Central memory CD4-positive, alpha-beta T cell (primary cell): Measurements from ENCODE around the gene UGT2A3.
"Not testable (repeated sequence)": the region's sequence is repeated elsewhere in the genome, so short reads cannot be mapped to it uniquely, and the experiment has no call there.

Source experiments
- DNase-seq: peaks from one replicate; pipeline ENCODE4 v3.0.0; 2022
- total RNA-seq, 3 experiments: gene quantifications; one replicate each; lab custom pipeline; 2026; lab: John Stamatoyannopoulos, UW

UGT2A3 gene
- total RNA-seq = 0 reads per million in 3 experiments

- no peak for DNase-seq
Observed at GRCh38 chr4:68951078-68951805, at the start of gene UGT2A3. TSS of gene UGT2A3 (minus strand) at chr4:68951804. CDS start at chr4:68951760, 44 bp downstream.

- DNase-seq = no peak
Observed at GRCh38 chr4:68997040-68997439, 45.4 kb upstream of the UGT2A3 start.

GRCh38 chr4:68995292-68995691, 43.7 kb upstream of the UGT2A3 start:
- no peak for DNase-seq

DNA sequence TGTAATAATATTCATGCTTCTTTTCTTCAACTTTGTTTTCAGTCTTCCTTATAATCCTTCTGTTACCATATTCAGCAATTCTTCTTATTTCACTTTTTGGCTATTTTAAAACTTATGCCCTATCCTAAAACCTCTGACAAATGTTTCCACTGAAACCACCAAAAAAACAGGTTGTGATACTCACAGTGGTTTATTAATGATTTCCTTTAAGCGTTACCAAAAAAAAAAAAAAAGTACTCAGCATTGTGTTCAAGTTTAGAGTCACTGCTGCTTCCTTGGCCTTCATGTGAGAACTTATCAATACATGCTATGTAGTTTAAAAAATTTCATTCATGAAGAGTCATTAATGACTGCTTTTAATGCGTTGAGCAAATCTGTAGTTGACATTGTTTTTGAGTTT, 35.4 kb upstream of the UGT2A3 start:
- no peak for DNase-seq

GRCh38 chr4:68985442-68985841, 33.8 kb upstream of the UGT2A3 start:
- no peak for DNase-seq

GRCh38 chr4:68984947-68985346, 33.3 kb upstream of the UGT2A3 start:
- DNase-seq = no peak

- no peak for DNase-seq
Observed at GRCh38 chr4:68963374-68963773, 11.8 kb upstream of the UGT2A3 start.

- DNase-seq = no peak
Observed at GRCh38 chr4:68962868-68963267, 11.3 kb upstream of the UGT2A3 start.

DNA sequence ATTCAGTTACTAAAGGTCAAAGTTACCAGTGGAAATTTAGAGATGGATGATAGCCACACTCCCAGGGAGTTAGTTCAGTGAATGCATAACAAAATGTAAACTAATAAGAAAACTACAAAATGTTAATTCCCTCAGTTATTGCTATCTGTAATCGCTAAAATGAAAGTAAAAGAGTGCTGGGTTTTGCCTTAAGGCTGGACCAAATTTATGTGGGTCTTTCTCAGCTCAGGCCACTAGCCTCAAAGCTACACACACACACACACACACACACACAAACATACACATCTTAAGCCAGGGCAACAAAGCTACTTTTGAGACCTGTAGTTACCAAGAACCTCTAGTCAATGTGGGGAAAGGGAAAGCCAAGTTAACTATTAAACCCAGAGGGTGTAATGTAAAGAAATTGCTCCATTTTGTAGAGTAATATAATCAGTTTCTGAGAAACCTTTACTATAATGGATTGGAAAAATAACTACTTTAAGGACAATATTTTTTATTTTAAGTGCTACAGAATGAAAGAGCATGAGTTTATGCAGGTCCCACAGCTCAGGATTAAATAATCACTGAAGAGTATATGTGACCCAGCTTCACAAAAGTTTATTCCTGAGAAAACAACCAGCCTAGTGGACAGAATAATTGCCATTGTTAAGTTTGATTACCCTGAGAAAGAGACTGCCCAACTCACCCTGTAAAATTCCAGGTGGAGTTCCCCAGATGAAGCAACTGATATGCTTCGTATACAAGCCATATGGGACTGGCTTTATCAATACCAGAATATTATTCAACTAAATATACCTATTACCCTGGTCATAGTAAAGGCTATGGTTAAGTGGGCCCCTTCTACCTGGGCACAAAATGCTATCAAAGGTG, 8.9 kb upstream of the UGT2A3 start:
- DNase-seq = no peak

GRCh38 chr4:68959085-68959484, 7.5 kb upstream of the UGT2A3 start:
- not testable (repeated sequence) for DNase-seq

DNA sequence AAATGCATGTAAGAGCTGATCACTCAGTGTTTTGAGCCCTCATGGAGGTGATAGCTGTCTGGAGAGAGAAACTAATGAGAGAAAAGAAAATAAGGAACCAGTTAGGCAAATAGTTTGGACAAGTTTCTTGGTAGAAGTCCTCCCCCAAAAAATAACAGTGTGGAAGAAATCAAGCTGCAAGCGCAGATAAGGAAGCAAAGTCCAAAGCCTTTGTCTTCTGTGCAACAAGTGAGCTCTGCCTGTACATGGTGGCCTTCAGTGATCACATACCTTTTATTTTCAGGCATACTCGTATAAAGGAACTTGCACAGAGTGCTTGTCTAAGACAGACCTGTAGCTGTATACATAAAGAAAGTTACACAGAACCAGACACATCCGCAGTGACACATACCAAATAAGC, 2.5 kb upstream of the UGT2A3 start:
- DNase-seq = no peak

GRCh38 chr4:68953056-68953596, 1.5 kb upstream of the UGT2A3 start:
- no peak for DNase-seq

DNA sequence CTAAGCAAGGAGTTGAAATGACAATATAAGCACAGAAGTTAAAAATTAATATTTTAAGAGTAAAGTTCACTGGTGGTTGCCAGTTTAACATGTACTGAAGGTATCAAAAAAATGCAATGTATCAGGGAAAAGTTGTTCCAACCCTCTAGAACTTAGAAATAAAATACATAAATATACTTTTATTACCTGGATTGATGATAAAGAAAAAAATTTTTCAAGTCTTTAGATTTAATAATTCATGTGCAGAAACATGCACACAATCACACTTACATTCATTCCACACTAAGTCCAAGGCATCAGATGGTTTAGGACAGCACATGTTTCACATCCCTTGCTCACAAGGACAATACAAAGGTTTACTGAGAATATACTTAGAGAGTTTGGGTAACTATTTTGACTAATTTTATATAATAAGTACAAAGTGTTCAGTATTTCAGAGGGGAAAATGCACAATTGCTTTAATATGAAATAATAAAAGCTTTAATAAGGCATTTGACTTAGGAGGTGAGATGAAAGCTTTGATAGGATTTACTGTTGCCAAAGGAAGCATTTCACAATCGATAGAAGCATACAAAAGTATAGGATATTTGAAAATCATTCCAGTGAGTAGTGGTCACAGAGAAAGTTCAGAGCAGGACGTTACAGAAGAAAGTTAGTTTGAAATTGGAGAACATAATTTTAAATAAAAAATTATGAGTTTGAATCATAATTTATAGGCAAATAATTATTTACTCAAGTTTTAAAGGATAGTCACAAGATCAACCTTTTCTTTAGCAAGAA, 392 bp upstream of the UGT2A3 start:
- DNase-seq = no peak

GRCh38 chr4:68950033-68950432, 1.6 kb downstream of the UGT2A3 start:
- no peak for DNase-seq

DNA sequence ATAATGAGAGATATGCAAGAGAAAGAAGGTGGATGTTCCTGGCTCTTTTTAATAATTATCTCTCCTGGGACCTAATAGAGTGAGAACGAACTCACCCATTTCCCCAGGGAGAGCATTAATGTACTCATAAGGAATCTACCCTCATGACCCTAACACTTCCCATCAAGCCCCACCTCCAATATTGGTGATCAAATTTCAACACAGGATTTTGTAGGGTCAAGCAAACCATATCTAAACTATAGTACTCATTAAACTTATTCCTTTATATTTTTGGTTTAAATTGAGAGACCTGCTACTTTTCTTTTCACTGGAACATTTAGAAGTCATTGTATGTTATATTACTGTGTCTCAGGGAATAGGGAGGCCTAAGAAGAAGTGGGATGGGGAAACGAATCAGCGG, 2.6 kb downstream of the UGT2A3 start:
- no peak for DNase-seq

- DNase-seq = no peak
Observed at GRCh38 chr4:68948044-68948743, 3.4 kb downstream of the UGT2A3 start.

DNA sequence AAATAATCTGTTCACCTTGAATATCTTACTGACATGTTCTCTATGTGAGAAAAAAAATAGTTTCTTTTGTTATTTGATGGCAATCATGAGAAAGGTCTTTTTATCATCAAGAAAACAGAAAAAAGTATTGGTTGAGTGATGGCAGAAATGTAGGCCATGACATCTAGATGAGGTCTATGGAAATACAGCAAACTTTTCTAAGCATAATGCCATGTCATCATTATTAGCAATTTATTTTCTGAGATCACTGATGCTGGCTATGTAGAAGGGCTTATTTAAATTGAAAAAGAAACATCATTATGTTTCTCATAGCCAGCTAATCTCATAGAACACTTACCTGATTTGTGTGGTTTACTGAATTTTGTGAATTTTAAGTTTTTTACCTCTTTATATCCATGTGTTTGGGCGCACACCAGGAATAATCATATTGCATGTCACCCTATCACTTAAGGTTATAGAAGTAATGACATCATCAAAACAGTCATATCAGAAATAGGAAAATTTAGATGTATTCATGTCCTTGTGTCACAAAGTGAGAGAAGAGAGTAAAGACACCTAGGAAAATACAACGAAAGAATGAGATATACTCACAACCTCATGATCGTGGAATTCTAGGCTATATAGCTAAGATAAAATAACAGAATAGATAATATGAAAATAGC, 22.4 kb downstream of the UGT2A3 start:
- DNase-seq = no peak

DNA sequence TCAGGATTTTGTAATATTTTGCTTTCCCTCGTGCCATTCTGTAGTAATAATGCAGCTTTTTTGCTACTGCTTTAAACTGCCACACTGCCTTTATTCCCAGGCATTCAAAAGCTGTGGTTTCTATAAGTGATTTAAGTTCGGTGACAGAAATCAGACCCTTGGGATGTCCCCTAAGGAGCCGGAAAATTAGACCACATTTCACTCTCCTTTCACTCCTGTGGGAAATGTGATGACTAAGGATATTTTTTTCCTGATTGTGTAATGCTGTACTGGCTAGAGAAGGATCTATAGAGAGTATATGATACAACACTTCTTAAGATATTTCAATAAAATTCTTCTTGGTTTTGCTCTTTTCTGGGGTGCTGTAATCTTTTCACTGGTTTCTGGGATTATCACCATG, 24.4 kb downstream of the UGT2A3 start:
- no peak for DNase-seq

GRCh38 chr4:68922202-68922601, 29.4 kb downstream of the UGT2A3 start:
- not testable (repeated sequence) for DNase-seq

DNA sequence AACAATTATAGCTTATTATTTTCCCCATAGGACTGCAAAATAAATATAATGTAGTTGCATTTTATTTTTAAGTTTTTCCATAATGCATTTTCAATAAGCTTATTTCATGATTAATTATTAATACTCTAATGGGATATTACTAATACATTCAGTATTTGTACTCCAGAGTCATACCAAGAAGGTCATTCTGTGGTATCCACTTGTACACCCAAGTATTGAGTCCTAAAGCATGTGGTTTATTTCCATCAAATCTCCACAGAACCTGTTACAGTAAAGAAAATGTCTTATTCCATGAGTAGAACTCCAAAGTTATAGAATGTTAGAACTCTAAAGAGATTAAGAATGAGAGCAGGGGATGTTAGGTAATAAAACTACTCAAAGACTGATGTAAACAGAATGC, 30.6 kb downstream of the UGT2A3 start:
- DNase-seq = no peak

DNA sequence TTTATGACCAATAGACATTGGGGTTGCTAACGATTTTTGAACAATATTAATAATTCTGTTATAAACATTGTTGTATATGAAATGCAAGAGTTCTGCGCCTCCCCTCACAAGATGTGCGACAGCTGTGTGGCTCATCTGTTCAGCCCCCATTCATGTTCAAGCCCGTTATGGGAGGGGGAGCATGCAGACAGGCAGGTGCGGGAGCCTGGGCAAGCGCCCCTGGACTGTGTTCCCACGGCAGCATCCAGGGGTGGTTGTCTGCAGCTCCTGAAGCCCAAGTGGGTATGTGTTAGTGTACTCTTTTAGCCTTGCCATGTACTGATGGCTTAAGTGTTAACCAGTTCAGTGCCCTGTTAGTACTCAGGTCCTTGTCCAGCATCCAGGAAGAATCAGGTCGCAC, 34.6 kb downstream of the UGT2A3 start:
- DNase-seq = no peak

GRCh38 chr4:68912807-68913206, 38.8 kb downstream of the UGT2A3 start:
- DNase-seq = no peak
